ENCODE measurements around the gene TGFBR2. TPM values are rescaled to one million over a fixed set of nuclear protein-coding genes. Genes with fewer than 3 reads are reported as not detected.

The TGFBR2 gene
- polyA plus RNA-seq, 1 donor from 2014 or later, result 76.8 TPM

DNA sequence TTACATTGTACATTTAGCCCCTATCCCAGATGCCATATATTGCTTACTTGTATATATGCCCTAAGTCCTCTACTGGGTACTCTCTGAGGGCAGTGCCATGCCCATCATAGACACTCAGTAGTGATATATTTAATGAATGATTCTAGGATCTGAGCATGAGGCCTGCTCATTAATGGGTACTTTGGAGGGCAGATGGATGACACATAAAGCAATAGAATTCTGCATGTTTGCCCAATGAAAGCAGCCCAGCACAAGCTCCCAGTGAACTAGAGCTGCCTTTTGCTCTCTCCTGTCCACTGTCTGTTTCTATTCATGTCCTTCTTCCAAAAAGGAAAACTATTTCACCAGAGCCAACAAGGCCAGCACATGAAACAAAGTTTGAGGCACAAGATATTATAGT lies 63.9 kb downstream of the TGFBR2 start:
- Mint-ChIP-seq H3K27ac (peak overlapping the region in 2 of 3 donors; percentile 33 to 72), H3K4me1 (peaks cover 42 to 67% (median 54%) of the 10 kb centered on the region in 3 donors), H3K27me3 (no peaks in the 10 kb centered on the region), H3K9me3 (peaks cover 0 to 5% (median 2%) of the 10 kb centered on the region in 3 donors), H3K4me3 (no peak overlapping the region), H3K36me3 (peaks cover 26% of the 10 kb centered on the region)

- H3K9me3 Mint-ChIP-seq, result peaks cover 0 to 5% (median 2%) of the 10 kb centered on the region in 3 donors
- no peak overlapping the region for H3K4me3 Mint-ChIP-seq
Observed at GRCh38 chr3:30671527-30672286, 65.3 kb downstream of the TGFBR2 start.

DNA sequence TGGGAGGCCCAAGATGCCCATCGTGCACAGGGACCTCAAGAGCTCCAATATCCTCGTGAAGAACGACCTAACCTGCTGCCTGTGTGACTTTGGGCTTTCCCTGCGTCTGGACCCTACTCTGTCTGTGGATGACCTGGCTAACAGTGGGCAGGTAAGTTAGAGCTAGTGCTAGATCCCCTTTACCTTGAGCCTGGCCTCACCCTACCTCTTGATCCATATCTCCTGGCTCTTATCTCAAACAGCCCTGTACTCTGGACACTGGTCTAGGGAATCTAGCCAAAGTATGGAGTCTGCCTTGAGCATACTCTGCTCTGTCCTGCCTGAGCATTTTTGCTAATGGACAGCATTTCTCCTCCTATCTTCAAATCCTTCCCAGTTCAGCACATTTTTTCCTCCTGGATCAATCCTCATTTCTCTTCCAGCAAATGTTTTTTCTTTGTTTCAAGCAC lies 65.9 kb downstream of the TGFBR2 start:
- Mint-ChIP-seq H3K4me1 (peaks cover 46 to 69% (median 50%) of the 10 kb centered on the region in 3 donors), H3K36me3 (peaks cover 29% of the 10 kb centered on the region), H3K9me3 (peaks cover 0 to 5% (median 2%) of the 10 kb centered on the region in 3 donors), H3K4me3 (no peak overlapping the region), H3K27me3 (no peaks in the 10 kb centered on the region), H3K27ac (peak overlapping the region in 2 of 3 donors; percentile 33 to 65)

More at GRCh38 chr3:30671527-30672286, 65.3 kb downstream of the TGFBR2 start:
- H3K4me1 Mint-ChIP-seq, result peaks cover 45 to 68% (median 50%) of the 10 kb centered on the region in 3 donors
- H3K27ac Mint-ChIP-seq, result peak overlapping the region; percentile 21 to 63 (median 33)
- H3K27me3 Mint-ChIP-seq, result no peaks in the 10 kb centered on the region
- H3K36me3 Mint-ChIP-seq, result peaks cover 29% of the 10 kb centered on the region

DNA sequence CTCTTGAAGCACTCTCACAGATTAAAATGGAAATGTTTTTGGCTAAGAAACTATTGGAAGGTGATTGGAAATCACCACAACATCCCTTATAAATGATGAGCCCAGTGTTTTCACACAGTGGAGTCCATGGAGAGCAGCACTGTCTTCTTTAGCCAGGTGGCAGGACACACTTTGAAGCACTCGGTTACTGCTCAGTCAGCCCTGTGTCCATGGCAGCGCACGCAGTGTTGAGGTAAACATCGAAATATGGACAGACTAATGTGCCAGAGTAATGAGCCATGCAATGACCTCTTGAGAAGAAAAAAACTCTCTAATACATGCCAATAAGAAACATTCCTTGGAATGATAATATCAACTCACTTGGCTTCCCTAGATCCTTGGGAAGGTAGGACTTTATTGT lies 66.6 kb downstream of the TGFBR2 start:
- H3K27me3 Mint-ChIP-seq, result no peaks in the 10 kb centered on the region
- peaks cover 44 to 65% (median 49%) of the 10 kb centered on the region in 3 donors for H3K4me1 Mint-ChIP-seq
- peak overlapping the region in 2 of 3 donors; percentile 33 to 65 for H3K27ac Mint-ChIP-seq
- H3K4me3 Mint-ChIP-seq, result no peak overlapping the region
- H3K36me3 Mint-ChIP-seq, result peaks cover 29% of the 10 kb centered on the region
- peaks cover 0 to 5% (median 2%) of the 10 kb centered on the region in 3 donors for H3K9me3 Mint-ChIP-seq

DNA sequence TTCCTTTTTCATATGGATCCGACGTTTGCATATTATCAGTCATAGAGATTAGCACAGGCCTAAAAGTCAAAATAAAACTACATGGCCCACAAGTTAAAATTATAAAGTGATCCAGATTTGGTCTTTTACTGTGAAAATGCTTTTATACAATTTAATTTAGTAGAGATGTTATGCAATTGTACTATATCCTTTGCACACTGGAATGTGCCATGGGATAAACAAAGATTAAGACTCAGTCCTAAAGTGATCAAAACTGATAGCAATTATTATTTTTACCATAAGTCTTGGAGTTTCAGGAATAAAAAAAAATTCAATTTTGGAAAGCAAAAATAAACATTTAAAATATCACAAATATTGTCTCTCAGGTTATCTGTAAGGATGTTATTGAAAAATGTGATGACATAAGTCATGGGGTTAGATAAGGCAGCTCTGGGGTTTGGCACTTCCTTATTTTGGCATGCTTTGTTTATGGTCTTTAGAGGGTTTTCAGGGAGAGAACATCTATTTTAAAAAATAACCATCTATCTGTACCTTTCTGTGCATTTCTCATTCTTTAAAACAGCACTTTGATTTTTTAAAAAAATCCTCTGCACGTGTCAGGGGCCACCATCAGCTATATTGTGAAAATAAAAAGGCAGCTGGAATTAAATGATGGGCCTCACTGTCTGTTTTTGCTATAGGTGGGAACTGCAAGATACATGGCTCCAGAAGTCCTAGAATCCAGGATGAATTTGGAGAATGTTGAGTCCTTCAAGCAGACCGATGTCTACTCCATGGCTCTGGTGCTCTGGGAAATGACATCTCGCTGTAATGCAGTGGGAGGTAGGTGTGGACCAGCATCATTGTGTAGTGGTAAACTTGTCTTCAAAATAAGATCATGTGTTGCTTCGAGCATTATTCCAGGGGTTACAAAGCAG lies 67.3 kb downstream of the TGFBR2 start:
- Mint-ChIP-seq H3K36me3 (peaks cover 29% of the 10 kb centered on the region), H3K9me3 (peaks cover 0 to 5% (median 2%) of the 10 kb centered on the region in 3 donors), H3K27me3 (no peaks in the 10 kb centered on the region), H3K4me1 (peaks cover 40 to 61% (median 44%) of the 10 kb centered on the region in 3 donors), H3K27ac (peak overlapping the region in 2 of 3 donors; percentile 6 to 33), H3K4me3 (no peak overlapping the region)

GRCh38 chr3:30675006-30675405 lies 68.6 kb downstream of the TGFBR2 start:
- H3K36me3 Mint-ChIP-seq, result peaks cover 22% of the 10 kb centered on the region
- no peaks in the 10 kb centered on the region for H3K9me3 Mint-ChIP-seq
- H3K4me3 Mint-ChIP-seq, result no peak overlapping the region
- peaks cover 34 to 52% (median 35%) of the 10 kb centered on the region in 3 donors for H3K4me1 Mint-ChIP-seq
- H3K27ac Mint-ChIP-seq, result peak overlapping the region in 2 of 3 donors; percentile 65 to 89
- no peaks in the 10 kb centered on the region for H3K27me3 Mint-ChIP-seq

DNA sequence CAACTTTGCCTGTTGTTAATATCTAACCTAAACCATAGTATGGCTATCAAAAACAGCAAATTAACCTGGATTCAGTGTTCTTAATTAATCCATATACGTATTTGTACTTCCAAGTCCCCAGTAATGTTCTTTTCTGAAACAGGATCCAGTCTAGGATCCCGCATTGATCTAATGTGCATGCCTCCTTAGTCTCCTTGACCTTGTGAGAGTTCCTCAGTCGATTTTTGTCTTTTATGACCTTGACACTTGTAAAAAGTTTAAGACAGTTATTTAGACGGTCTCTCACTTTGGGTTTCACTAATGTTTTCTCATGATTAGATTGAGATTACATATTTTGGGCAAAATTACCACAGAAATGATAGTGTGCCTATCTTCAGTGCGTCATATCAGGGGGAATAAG lies 69.4 kb downstream of the TGFBR2 start:
- peak overlapping the region in 1 of 4 donors; percentile 17 for H3K4me3 Mint-ChIP-seq
- no peaks in the 10 kb centered on the region for H3K27me3 Mint-ChIP-seq
- H3K27ac Mint-ChIP-seq, result peak overlapping the region in 2 of 3 donors; percentile 26 to 65
- H3K36me3 Mint-ChIP-seq, result peaks cover 20% of the 10 kb centered on the region
- no peaks in the 10 kb centered on the region for H3K9me3 Mint-ChIP-seq
- H3K4me1 Mint-ChIP-seq, result peaks cover 35 to 56% (median 35%) of the 10 kb centered on the region in 3 donors

DNA sequence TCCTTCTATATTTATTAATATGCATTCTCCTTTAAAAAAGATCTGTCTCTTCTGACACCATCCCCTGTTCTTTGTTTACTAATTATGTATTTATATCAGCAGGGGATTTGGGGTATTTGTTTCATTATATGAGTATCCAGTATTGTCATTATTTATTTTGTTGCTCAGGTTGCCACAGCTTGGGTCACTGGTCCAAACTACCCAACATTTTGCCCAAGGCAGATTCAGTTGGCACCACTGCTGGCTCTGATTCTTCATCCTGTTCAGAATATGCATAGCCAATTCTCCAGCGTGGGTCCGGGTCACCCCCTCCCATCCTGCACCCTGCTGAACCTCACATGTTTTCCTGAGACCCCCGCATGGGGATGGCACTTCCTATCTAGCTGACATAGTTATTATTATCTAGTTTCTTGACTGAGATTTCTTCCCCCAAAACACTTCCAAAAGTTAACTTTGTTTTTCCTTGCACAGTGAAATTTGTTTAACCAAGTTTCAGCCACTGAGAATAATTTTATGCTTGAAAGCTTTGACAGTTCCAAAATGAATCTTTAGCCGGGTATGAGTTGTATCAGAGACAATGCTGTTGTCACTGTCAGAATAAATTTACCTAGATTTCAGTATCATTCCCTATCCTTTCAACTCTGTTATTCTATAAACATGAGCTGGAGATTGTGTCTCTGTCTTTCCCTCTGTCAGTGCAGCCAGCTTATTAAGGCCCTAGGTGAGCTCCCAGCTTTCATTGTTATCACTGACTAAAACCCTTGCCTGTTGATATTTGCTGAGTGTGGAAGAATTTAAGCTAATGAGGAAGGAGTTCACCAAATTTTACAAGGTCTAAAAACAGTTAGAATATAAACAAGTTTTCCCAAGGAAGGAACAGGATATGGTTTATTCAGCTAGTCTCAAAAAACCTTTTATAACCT lies 70.3 kb downstream of the TGFBR2 start:
- no peaks in the 10 kb centered on the region for H3K27me3 Mint-ChIP-seq
- H3K9me3 Mint-ChIP-seq, result no peaks in the 10 kb centered on the region
- peaks cover 40 to 56% (median 42%) of the 10 kb centered on the region in 3 donors for H3K4me1 Mint-ChIP-seq
- H3K27ac Mint-ChIP-seq, result peak overlapping the region; percentile 17 to 59 (median 33)
- H3K4me3 Mint-ChIP-seq, result peak overlapping the region in 1 of 4 donors; percentile 14
- H3K36me3 Mint-ChIP-seq, result peaks cover 18% of the 10 kb centered on the region

DNA sequence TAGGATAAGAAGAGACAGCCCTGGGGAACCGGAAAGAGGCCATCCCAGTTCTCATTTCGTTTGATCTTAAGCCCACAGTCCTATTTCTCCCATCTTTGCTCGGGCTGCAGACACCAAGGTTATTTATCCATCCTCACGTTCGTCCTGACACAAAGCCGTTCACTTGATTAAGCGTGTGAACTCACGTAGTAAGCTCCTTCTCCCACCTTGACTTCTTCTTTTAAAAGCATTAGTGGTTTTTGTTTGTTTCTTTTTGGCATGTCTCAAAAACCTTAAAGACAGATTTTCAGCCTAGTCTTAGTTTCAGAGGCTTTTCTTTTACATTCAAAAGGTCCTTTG lies 70.9 kb downstream of the TGFBR2 start:
- peak overlapping the region in 2 of 3 donors; percentile 34 to 59 for H3K27ac Mint-ChIP-seq
- H3K27me3 Mint-ChIP-seq, result no peaks in the 10 kb centered on the region
- H3K36me3 Mint-ChIP-seq, result peaks cover 19% of the 10 kb centered on the region
- peaks cover 44 to 62% (median 48%) of the 10 kb centered on the region in 3 donors for H3K4me1 Mint-ChIP-seq
- H3K4me3 Mint-ChIP-seq, result no peak overlapping the region
- H3K9me3 Mint-ChIP-seq, result no peaks in the 10 kb centered on the region

DNA sequence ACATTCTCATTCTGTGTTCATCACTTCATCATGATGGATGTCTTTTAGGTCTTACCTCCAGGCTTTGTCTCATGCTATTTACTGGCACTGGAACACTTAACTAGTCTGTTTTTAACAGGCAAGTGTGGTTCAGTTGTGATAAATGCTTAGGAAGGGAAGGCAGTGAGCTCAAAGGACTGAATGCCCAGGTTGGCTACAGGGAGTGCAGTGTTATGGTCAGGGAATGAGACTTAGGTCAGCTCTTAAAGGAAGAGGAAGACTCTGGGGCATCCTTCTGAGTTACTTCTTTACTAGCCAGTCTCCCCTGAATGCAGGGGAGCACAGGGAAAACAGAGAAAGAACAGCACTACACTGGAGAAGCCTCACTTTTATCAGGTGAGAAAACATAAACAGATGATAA lies 72.6 kb downstream of the TGFBR2 start:
- Mint-ChIP-seq H3K27me3 (no peaks in the 10 kb centered on the region), H3K27ac (peak overlapping the region in 1 of 3 donors; percentile 69), H3K36me3 (peaks cover 11% of the 10 kb centered on the region), H3K9me3 (no peaks in the 10 kb centered on the region), H3K4me1 (peaks cover 36 to 60% (median 45%) of the 10 kb centered on the region in 3 donors), H3K4me3 (no peak overlapping the region)

GRCh38 chr3:30680789-30681648 lies 74.6 kb downstream of the TGFBR2 start:
- Mint-ChIP-seq H3K9me3 (no peaks in the 10 kb centered on the region), H3K27me3 (no peaks in the 10 kb centered on the region), H3K27ac (peak overlapping the region; percentile 67 to 88 (median 70)), H3K4me1 (peaks cover 25 to 57% (median 43%) of the 10 kb centered on the region in 3 donors), H3K36me3 (peaks cover 10% of the 10 kb centered on the region), H3K4me3 (peak overlapping the region in 1 of 4 donors; percentile 20)

DNA sequence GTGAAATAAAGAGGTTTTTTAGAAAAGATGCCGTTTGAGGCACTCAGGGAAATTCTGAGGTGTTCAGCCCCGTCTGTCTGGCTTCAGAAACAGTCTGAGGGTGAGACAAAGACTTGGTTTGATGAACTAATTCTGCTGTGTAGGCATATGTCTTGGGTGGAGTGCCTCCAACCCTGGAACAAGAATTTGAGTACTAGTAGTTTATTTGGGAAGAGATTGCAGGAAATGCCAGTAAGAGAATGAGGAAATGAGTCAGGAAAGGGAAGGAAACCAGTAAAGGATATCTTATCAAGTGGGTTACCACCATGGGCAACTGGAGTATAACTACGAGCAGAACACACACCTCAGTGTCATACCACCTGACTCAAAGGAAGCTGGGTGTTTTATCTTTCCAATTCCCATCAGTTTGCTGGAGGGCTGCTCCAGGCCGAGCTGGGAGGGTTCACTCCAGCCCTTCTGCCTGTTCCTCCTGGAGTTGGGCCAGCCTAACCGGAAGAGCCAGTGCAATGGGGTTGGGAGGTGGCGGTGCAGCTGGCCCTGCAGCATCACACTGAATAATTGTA lies 75.3 kb downstream of the TGFBR2 start:
- Mint-ChIP-seq H3K27ac (peak overlapping the region; percentile 52 to 70 (median 67)), H3K27me3 (no peaks in the 10 kb centered on the region), H3K36me3 (peaks cover 10% of the 10 kb centered on the region), H3K4me1 (peaks cover 22 to 52% (median 41%) of the 10 kb centered on the region in 3 donors), H3K9me3 (no peaks in the 10 kb centered on the region), H3K4me3 (peak overlapping the region in 2 of 4 donors; percentile 6 to 20)

All from IgD-negative memory B cell (primary cell).